Transverse colon (tissue), 4 donors: ENCODE data around the gene ABCA8.

Experiments
- POLR2A ChIP-seq: fragments of 450-650 bp; IDR thresholded peaks from one replicate; pipeline ENCODE4 v1.6.1; 2016; ENCODE audit warnings: antibody characterized with exemption, mild to moderate bottlenecking, moderate library complexity
- POLR2AphosphoS5 ChIP-seq, 3 donors: sonication (generic); formaldehyde crosslinking; IDR thresholded peaks; one replicate each; pipeline ENCODE4 v1.6.1; 2016; ENCODE audit warnings: antibody characterized with exemption in 3 of 3
- TF ChIP-seq, protein P1 (sequence below), 5 experiments: fragments of 200-600 bp in 3 of 5; fragments of 450-650 bp in 2 of 5; sonication (generic) in 3 of 5; IDR thresholded peaks; 1 replicate in 2 of 5; 2 replicates in 3 of 5; pipeline ENCODE4 v1.5.1; 2016 to 2017; ENCODE audit warnings: antibody characterized with exemption in 5 of 5, inconsistent platforms in 3 of 5, mild to moderate bottlenecking in 2 of 5, moderate library complexity in 1 of 5

DNA sequence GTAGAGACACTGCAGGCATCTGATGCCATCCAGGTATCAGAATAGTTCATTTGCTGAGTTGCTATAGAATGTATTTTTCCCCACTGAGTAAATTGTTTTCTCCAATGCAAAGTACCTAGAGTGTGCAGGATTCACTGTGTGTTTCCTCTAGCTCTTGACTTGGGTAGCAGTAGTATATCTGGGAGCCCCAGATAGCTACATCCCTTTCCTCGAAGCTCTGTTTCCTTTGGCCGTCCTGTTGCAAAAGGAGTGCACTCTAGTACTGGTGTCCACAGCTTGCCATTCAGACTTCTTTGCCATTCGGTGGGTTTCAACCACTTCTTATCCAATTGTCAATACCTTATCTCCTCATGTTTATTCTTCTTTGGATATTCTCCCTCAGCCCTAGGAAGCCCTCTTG is 12.8 kb downstream of the ABCA8 start:
- TF ChIP-seq POLR2AphosphoS5 (IDR thresholded peaks at IDR 0.05): no peak
- TF ChIP-seq, protein P1, sequence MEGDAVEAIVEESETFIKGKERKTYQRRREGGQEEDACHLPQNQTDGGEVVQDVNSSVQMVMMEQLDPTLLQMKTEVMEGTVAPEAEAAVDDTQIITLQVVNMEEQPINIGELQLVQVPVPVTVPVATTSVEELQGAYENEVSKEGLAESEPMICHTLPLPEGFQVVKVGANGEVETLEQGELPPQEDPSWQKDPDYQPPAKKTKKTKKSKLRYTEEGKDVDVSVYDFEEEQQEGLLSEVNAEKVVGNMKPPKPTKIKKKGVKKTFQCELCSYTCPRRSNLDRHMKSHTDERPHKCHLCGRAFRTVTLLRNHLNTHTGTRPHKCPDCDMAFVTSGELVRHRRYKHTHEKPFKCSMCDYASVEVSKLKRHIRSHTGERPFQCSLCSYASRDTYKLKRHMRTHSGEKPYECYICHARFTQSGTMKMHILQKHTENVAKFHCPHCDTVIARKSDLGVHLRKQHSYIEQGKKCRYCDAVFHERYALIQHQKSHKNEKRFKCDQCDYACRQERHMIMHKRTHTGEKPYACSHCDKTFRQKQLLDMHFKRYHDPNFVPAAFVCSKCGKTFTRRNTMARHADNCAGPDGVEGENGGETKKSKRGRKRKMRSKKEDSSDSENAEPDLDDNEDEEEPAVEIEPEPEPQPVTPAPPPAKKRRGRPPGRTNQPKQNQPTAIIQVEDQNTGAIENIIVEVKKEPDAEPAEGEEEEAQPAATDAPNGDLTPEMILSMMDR (IDR thresholded peaks at IDR 0.05): no peak
- TF ChIP-seq POLR2A: no peak
